HG03064 (cell line): ENCODE data around the gene ECHDC3.

Experiments used
- ATAC-seq: cut with Tn5 transposase; IDR thresholded peaks from one replicate; pipeline ENCODE4 v1.9.1; 2021; ENCODE audit warnings: low read depth; ENCODE audit not compliant: unreplicated experiment

Gene ECHDC3

GRCh38 chr10:11775412-11775811 lies 33.2 kb downstream of the ECHDC3 start:
- no peak for ATAC-seq

GRCh38 chr10:11776080-11776479 lies 33.9 kb downstream of the ECHDC3 start:
- ATAC-seq = no peak

GRCh38 chr10:11781114-11781513 lies 38.9 kb downstream of the ECHDC3 start:
- no peak for ATAC-seq

GRCh38 chr10:11782793-11783557 lies 40.8 kb downstream of the ECHDC3 start:
- no peak for ATAC-seq

GRCh38 chr10:11783558-11783865 lies 41.3 kb downstream of the ECHDC3 start:
- no peak for ATAC-seq

GRCh38 chr10:11787374-11787773 lies 45.2 kb downstream of the ECHDC3 start:
- no peak for ATAC-seq

- no peak for ATAC-seq
Measured at GRCh38 chr10:11787846-11788245, 45.7 kb downstream of the ECHDC3 start.

GRCh38 chr10:11789306-11789705 lies 47.1 kb downstream of the ECHDC3 start:
- ATAC-seq = no peak

GRCh38 chr10:11789956-11790355 lies 47.8 kb downstream of the ECHDC3 start:
- no peak for ATAC-seq

- no peak for ATAC-seq
Measured at GRCh38 chr10:11793762-11794479, 51.7 kb downstream of the ECHDC3 start.

- ATAC-seq = no peak
Measured at GRCh38 chr10:11794566-11794965, 52.4 kb downstream of the ECHDC3 start.

GRCh38 chr10:11795101-11795920 lies 53.1 kb downstream of the ECHDC3 start:
- no peak for ATAC-seq

- ATAC-seq = no peak
Measured at GRCh38 chr10:11796474-11796873, 54.3 kb downstream of the ECHDC3 start.

GRCh38 chr10:11797281-11797680 lies 55.1 kb downstream of the ECHDC3 start:
- ATAC-seq = no peak

GRCh38 chr10:11797847-11798633 lies 55.9 kb downstream of the ECHDC3 start:
- ATAC-seq = no peak

- ATAC-seq = no peak
Measured at GRCh38 chr10:11798845-11799735, 56.9 kb downstream of the ECHDC3 start.

- no peak for ATAC-seq
Measured at GRCh38 chr10:11799736-11800080, 57.5 kb downstream of the ECHDC3 start.

GRCh38 chr10:11804336-11804735 lies 62.2 kb downstream of the ECHDC3 start:
- ATAC-seq = no peak

GRCh38 chr10:11805792-11806191 lies 63.6 kb downstream of the ECHDC3 start:
- no peak for ATAC-seq

GRCh38 chr10:11806706-11807105 lies 64.5 kb downstream of the ECHDC3 start:
- no peak for ATAC-seq
